Activated CD8-positive, alpha-beta memory T cell treated with anti-CD3 and anti-CD28 coated beads for 36 hours (primary cell): ENCODE results near the gene TSPAN5. TPM values are rescaled to one million over a fixed set of nuclear protein-coding genes. Genes with fewer than 3 reads are reported as not detected.

ENCODE experiments used
- CTCF ChIA-PET: fragments of 350-600 bp; sonication (Branson Sonifier 250); formaldehyde crosslinking; loops from one replicate; lab custom pipeline; 2021; ENCODE audit warnings: antibody characterized with exemption; lab: Charles Lee
- POLR2A ChIA-PET: fragments of 350-600 bp; sonication (Branson Sonifier 250); formaldehyde crosslinking; loops from one replicate; lab custom pipeline; 2021; ENCODE audit warnings: antibody characterized with exemption; lab: Charles Lee
- total RNA-seq, 2 experiments: library from RNA; stranded (reverse); gene quantifications; one replicate each; pipeline ENCODE4 v1.2.3, GENCODE V29; 2021

TSPAN5 gene
- total RNA-seq, 2 experiments from 2014 or later: 19.7 to 21.0 TPM

DNA sequence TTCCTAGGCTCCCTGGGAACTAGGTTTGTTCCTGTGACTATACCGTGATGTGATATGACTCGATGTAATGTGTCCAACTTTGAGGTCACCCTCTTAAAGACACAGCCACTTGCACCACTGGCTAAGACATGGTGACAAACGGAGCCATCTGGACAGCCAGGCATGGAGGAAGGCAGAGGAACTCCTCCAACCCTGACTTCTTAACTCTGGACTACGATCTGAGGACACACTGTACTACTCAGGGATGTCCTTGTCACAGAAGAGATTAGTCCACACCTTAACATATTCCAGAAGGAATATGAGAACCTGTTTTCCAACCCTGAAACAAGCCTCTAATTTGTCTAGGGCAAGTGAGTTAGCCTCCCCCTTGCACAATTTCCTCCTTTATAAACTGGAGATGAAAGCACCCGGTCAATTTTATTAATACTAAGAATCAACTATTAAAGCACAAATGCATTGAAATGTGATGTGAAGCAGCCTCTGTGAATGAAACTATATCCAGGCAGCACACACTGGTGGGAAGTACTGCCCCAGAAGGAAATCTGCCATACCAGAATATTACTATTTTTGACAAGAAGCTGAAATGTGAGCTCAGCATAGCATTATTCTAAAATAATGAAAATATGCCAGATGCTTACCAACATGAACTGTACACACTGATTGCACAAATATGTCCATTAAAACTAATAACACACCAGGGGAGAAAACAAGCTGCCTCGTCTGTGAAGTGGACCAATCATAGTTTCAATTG lies 47.3 kb downstream of the TSPAN5 start:
- CTCF ChIA-PET: no interaction called here
- POLR2A ChIA-PET: no interaction called here

DNA sequence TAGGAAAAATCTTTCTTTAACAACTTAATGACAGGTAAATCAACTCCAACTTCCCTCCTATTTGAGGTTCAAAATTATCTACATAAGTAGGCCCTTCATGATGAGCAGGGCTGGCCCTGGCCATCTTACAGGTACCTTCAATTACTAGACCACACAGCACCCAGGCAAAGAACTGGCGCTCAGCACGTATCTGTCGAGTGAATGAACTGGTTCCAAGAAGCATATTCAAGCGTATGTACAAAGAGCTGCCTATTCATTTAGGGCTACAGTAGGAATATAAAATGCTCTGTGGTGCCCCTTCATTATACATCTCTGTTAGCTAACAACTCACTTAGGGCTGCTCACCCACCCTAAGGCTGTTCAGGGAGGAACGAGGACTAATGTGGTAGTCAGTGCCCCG lies 48.0 kb downstream of the TSPAN5 start:
- ChIA-PET POLR2A (no interaction called here), CTCF (no interaction called here)

DNA sequence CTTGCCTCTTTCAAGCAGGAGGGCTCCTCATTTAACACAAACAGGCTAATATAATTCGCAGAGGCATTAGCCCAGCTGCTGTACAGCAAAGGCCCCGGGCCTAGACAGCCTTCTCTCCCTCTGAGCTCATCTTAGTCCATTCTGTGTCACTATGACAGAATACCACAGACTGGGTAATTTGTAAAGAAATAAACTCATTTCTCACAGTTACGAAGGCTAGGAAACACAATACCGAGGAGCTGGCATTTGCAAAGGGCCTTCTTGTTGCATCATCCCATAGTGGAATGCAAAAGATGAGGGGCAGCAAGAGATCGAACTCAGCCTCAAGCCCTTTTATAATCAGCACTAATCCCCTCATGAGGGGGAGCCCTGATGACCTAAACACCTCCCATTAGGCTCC lies 48.5 kb downstream of the TSPAN5 start:
- CTCF ChIA-PET: no interaction called here
- POLR2A ChIA-PET: no interaction called here

DNA sequence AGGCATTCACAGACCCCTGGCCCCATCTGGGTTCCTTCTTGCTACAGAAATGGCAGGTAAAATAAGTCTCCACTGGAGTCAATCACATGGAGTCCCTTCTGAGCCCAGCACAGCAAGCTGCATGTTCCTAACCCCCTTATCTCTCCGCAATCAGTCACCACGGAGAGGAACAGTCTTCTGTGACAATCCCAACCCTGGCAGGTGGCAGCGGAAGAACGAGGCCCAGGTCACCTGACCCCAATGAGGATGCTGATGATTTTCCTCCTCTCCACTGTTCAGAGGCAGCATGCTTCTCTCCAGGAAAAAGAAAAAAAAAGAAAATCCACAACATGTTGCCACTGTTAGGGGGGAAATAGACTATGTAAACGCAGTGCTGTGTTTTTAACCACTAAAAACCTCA lies 50.1 kb downstream of the TSPAN5 start:
- ChIA-PET POLR2A (no interaction called here), CTCF (no interaction called here)

DNA sequence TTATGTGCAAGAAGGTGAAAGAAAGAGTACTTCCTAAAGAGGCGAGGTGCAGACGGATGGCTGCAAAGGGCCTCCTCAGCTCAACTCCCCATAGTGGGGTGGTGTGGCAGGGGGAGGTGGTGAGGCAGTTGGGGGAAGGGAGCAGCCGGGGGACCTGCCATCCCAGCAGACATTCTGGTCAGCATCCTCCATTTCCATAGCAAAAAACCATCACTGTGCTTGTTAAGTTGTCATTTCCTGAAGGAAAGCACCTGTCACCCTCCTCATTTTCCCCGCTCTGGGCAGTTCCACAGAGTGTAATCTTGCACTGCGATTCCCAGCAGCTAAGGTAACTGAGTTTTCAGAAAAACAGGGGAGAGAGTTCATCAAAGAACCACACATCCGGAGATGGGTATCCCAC lies 51.5 kb downstream of the TSPAN5 start:
- CTCF ChIA-PET: no interaction called here
- POLR2A ChIA-PET: no interaction called here

DNA sequence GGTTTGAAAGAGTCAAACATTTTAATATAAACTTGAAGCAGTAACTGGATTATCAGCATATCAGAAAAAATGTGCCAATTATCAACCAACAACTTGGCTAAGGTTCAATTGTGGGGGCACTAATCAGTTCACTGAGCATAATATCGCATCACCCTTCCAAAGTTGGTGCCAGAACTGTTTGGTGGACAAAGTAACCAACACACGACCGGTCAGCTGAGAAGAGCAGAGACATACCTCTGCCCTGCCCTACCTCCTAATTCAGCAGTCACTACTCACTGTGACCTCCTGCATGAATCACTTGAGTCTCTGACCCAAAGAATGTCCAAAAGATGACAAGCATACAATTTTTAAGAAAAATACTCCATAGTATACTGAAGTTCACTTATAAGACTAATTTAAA lies 53.2 kb downstream of the TSPAN5 start:
- POLR2A ChIA-PET: no interaction called here
- CTCF ChIA-PET: interaction anchor here (1.3 to 1.4 kb wide), 2 partner anchors 64 to 138 kb away, joined by 3 read pairs; no protein-coding TSS in a partner anchor

DNA sequence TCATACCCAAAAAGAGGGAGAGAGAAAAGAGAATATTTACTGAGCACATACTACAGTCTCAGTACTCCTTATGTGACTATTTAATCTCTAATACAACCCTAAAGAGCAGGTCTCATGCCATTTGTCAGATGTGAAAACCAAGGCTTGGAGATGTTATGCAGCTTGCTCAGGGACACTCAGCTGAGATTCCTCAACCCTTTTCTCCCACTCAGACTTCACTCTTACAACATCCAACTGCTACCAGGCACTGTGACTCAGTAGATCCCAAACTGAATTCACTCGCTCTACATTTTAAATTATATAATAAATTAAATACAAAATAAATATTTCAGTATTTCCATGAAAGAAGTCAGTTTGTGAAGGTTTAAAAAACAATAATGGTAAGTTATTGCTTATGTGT lies 53.7 kb downstream of the TSPAN5 start:
- ChIA-PET POLR2A (interaction anchor here (0.5 kb wide), 1 partner anchor 325 kb away, joined by 9 read pairs; no protein-coding TSS in a partner anchor), CTCF (interaction anchor here (1.3 kb wide), 1 partner anchor 137 kb away, joined by 3 read pairs; no protein-coding TSS in a partner anchor)

DNA sequence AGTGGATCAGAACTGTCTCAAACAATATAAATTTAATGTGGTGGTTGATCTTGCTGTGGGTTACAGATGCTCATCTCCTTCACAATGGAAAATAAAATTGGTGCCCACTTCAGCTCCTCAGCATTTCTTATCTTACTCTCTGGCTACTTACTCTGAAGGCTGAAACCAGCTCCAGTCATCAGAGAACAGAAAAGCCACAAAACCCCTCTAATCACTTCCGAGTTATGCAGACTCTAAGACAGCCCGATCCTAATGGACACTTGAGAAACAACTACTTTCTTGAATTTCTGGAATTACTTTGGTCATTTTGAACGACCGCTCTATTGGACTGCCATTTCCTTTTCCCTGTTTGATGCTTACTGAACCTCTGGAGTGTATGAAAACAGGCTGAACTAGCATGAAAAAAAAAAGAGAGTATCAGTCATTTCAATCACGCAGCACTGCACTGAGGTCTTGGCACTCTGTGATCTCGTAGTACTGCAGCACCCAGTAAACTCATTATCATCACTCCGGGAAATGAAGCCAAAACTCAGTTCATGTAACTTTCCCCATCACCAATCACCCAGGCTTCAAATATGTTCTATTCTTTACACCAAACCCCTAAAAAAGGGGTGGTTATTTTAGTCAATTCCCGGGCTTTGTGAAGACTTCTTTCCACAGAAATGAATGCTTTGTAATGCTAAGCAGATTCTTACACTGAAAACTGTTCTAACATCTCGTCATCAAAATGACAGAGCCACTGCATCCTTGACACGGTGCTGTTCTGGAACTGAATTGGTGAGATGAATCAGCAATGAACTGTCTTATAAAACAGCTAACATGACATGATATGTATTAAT lies 54.5 kb downstream of the TSPAN5 start:
- POLR2A ChIA-PET: interaction anchor here (0.5 to 1.8 kb wide), 3 partner anchors 59 to 325 kb away, joined by 3 to 9 read pairs (median 6); no protein-coding TSS in a partner anchor
- CTCF ChIA-PET: interaction anchor here (1.1 kb wide), 1 partner anchor 39 kb away, joined by 3 read pairs; no protein-coding TSS in a partner anchor

DNA sequence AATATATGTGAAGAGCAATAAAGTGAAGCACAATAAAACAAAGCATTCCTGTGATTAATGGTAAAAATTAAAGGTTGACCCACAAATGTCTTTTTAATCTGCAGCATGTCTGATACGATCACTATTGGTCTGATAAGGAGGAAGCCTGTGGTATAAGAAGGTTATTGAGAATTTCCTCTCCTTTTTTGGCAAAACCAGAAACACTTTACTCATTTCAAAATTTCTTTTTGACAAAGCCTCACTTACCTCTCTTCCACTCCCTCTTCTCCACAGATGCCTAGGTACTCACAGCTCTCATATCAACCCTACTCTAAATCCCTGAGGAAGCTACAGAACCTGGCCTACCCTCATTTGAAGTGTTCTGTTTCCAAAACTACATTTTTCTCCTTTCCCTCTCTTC lies 56.1 kb downstream of the TSPAN5 start:
- ChIA-PET CTCF (interaction anchor here (1.0 kb wide), 1 partner anchor 342 kb away, joined by 3 read pairs; the partner anchor contains the start of gene RAP1GDS1), POLR2A (interaction anchor here (0.5 to 1.8 kb wide), 2 partner anchors 135 to 326 kb away, joined by 3 to 6 read pairs; no protein-coding TSS in a partner anchor)

DNA sequence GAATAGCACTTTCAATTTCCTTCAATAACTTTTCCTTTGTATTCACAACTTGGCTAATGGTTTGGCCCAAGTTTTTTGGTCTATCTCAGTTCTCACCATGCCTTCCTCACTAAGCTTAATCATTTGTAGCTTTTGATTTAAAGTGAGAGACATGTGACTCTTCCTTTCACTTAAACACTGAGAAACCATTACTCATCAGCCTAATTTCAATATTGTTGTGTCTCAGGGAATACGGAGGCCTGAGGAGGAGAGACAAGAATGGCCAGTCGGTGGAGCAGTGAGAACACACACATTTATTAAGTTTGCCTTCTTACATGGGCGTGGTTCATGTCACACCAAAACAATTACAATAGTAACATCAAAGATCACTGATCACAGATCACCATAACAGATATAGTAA lies 56.7 kb downstream of the TSPAN5 start:
- ChIA-PET POLR2A (no interaction called here), CTCF (no interaction called here)

DNA sequence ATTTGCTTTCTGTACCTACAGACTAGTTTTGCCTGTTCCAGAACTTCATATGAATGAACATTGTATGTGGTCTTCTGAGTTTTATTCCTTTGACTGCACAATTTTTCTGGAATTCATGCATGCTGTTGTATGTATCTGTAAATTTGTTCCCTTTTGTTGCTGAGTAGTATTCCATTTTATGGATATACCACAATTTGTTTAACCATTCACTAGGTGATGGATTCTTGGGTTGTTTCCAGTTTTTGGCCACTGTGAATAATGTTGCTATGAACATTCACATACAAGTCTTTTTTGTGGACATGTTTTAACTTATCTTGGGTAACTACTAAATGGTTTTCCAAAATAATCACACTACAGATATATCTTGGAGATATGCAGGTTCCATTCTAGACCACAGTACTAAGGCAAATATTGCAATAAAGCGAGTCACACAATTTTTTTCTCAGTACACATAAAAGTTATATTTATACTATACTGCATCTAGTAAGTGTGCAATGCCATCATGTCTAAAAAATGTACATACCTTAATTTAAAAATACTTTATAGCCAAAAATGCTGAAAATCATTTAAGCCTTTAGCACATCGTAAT lies 58.7 kb downstream of the TSPAN5 start:
- ChIA-PET CTCF (no interaction called here), POLR2A (no interaction called here)

DNA sequence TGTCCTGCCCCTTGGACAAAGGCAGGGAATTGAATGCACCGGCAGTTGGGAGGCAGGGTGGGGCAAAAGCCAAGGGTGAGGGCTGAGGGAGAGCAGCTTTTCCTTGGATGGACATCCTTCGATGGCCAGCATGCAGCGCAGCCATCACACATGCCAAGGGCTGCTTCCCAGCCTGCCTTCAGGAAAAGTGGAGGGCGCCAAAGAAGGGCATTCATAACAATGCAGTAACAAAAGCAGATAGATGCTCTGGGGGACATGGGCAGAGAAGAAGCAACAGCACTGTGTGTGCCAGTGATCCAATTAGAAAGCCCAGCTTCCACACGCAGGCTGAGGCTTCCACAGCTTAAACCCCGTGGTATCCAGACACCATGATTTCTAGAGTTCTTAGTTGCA lies 71.5 kb downstream of the TSPAN5 start:
- POLR2A ChIA-PET: no interaction called here
- CTCF ChIA-PET: interaction anchor here (0.5 kb wide), 1 partner anchor 287 kb away, joined by 6 read pairs; no protein-coding TSS in a partner anchor

DNA sequence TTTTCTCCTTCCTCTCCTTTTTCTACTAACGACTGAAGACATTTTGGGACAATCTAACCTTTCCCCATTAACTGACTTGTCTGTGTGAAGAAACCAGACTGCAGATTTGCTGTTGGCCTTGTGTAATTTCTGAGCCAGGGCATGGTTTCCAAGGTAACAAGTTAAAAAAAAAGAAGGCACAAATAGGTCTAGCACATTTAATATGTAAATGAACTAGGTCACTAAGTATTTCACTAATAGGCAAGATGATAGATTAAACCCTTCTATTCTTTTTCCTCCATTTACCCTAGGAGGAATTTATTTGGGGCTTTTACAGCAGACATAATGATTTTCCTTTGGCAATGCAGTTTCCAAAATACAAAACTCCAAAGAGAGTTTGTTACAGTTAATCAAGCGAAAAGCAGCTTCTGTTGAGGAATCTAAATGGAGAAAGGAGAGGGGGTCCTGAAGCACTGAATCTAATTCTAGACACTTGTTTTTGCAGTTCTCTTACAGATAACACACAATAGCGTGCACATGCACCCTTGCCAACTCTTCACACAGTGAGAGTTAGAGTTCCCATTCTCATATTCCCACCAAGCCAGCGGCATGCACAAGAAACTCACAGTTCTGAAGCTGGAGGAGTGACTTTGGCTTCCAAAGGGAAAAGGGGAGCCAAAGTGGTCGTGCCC lies 72.0 kb downstream of the TSPAN5 start:
- ChIA-PET CTCF (no interaction called here), POLR2A (no interaction called here)

DNA sequence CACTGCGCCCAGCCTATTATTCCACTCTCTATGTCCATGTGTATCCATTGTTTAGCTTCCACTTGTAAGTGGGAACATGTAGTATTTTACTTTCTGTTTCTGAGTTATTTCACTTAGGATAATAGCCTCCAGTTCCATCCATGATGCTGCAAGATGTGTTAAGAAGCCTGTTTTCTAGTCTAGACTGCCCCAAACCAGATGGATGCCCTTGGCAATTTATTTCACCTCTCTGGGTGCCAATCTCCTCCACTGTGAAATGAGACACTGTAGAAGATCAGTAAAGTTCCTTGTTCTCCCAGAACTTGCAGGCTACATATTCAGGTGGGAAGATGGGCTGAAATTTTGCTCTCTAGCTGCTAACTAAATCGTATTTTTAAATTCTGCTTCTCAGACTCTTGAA lies 72.8 kb downstream of the TSPAN5 start:
- ChIA-PET POLR2A (no interaction called here), CTCF (interaction anchor here (0.8 kb wide), 1 partner anchor 366 kb away, joined by 3 read pairs; no protein-coding TSS in a partner anchor)

DNA sequence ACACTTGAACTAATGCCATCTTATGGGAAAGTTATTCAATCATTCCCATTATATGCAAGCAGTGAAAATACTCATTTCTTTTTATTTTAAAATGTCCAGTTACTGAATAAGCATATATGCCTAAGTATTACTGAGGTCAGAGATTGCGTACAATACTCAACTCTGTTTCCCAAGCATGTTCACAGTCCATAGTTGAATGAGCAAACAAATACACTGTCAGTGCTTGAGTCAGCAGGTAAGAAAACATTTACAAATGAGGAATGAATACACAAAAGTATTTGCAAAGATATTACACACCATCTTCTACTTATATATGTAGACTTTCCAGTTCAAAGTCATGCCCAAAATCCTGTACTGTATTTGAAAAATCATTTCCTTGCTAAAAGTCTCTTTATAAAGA lies 74.1 kb downstream of the TSPAN5 start:
- ChIA-PET POLR2A (no interaction called here), CTCF (no interaction called here)

DNA sequence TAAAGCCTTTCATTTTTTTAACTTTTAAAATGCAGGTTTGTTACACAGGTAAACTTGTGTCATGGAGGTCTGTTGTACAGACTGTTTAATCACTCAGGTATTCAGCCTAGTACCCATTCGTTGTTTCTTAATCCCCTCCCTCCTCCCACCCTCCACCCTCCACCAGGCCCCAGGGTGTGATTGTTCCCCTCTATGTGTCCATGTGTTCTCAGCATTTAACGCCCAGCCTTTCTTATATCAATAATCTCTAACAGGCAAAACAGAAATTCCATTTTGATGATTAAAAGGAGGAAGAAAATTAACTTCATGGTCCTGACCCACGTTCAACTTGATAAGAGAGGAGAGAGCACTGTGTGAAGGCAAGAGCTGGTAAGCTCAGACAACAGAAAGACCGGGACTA lies 75.1 kb downstream of the TSPAN5 start:
- ChIA-PET POLR2A (no interaction called here), CTCF (no interaction called here)

DNA sequence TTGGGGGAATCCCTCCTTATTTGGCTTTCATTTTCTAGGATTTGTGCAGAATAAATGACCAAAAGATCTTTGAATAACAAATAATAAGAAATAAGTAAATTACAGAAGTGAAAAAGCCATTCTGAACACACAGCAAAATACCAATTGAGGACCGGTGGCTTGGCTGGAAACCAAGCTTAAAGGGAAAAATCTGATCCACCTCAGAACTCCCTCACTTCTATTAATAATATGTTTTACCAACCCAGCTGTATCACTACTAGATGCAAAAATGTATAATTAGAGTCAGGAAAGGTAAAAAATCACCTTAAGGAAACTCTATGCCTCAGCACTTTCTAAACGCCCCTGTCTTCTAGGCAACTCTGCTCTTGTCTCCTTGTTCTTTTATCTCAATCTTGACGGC lies 77.3 kb downstream of the TSPAN5 start:
- ChIA-PET POLR2A (no interaction called here), CTCF (interaction anchor here (0.6 kb wide), 1 partner anchor 63 kb away, joined by 3 read pairs; no protein-coding TSS in a partner anchor)

DNA sequence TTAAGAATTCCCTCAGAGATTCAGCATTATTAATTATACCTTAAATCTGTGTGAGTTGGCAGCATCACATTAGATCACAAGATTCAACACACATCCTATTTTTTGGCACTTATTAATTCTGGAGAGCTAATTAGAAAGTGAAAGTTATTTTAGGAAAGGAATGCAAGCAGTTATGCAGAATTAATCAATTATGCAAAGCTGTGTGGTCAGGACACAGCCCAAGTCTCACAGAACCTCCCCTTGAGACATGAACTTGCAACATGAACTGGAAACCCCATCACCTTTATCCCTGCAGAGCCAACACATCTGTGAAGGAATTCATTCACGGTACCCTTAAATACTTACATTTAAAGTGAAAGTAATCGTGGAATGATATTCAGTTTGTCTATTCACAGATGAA lies 80.5 kb downstream of the TSPAN5 start:
- ChIA-PET POLR2A (no interaction called here), CTCF (no interaction called here)

DNA sequence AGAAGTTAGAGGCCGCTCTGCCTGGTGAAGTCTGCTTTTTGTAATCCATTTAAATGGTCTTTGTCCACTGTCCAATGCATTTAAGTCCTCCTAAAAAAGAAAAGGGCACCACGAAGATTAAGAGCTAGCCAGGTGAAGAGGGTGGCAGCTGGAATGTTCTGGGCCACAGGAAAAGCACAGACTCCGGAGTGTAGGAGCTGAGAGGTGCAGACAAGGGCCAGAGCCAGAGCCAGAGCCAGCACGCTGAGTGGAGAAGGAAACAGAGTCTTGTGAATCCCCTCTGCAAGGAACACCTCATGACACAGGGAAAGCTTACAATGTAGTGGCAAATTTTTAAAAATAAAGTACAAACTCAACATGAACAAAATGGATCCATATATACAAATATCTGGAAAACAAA lies 83.6 kb downstream of the TSPAN5 start:
- CTCF ChIA-PET: no interaction called here
- POLR2A ChIA-PET: no interaction called here
